Cortex of kidney (tissue), 1 donor: ENCODE data around the gene COQ10A.
A peak's percentile ranks its signal among the peaks of the same experiment; 100 is the strongest.

Source experiments
- DNase-seq: peaks from one replicate; lab custom pipeline; 2025; lab: John Stamatoyannopoulos, UW

Gene COQ10A

DNA sequence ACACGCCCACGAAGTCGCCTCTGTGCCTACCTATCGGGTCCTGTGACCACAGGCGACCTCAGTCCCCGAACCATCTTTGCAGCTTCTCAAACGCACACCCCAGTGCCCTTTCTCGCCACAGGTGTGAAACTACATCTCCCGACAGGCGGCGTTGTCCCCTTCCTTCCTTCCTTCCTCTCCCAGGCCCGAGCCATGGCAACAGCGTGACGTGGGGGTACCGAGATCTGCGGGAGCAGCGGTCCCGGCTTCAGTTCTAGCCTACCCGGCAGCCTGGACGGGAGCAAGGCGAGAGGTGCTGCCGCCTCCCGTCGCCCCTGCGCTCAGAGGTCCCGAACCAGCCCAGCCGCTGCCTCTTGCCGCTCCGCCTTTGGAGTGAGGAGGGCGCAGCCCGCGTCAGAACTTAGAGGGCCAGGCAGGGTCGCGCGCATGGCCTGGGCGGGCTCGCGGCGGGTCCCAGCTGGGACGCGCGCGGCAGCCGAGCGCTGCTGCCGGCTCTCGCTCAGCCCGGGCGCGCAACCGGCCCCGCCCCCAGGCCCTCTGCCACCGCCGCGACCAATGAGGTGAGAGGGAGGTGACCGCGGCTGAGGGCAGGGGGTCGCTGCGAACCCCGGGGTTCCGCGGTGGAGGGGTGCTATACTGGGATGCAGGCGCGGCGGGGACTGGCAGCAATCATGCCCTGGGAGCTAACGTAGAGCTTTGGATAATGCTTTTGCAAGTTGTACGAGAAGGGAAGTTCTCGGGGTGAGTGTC is at the start of gene COQ10A:
COQ10A (plus strand) TSS at position 250 of the 750 bp plus-strand sequence; CDS start at position 427, 177 bp downstream.
- DNase-seq: no peak

DNA sequence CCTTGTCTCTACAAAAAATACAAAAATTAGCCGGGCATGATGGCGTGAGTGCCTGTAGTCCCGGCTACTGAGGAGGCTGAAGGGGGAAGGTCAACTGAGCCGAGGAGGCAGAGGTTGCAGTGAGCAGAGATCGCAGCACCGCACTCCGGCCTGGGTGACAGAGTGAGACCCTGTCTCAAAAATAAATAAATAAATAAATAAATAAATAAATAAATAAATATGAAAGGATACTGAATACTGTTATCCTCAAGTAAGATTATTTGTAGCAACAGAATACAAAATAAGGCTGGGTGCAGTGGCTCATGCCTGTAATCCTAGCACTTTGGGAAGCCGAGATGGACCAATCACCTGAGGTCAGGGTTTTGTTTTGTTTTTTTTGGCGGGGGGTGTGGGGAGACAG is 46.9 kb upstream of the COQ10A start:
- DNase-seq: no peak

DNA sequence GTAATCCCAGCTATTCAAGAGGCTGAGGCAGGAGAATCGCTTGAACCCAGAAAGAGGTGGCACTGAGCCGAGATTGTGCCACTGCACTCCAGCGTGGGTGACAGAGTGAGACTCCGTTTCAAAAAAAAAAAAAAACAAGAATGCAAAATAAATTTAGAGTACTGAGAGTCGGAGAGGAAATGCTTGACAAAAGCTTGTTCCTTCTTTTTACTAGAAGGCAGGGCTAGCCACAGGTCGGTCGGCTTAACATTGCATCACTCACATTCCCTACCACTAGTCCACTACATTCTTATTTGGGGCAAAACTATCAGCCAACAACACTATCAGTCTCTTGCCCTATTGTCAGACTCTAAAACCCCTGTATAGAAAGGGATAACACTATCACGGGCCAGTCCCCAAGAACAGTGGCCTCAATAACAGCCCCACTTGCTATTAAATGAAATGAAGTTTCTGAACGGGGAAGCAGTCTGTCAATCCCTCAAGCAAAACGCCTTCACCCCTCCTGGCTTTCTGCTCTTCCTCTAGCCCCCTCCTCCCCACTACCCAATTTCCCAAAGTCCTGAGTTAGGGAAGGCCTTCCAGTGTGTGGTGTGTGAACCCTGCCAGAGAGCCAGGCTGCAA is 46.0 kb upstream of the COQ10A start:
- no peak for DNase-seq

DNA sequence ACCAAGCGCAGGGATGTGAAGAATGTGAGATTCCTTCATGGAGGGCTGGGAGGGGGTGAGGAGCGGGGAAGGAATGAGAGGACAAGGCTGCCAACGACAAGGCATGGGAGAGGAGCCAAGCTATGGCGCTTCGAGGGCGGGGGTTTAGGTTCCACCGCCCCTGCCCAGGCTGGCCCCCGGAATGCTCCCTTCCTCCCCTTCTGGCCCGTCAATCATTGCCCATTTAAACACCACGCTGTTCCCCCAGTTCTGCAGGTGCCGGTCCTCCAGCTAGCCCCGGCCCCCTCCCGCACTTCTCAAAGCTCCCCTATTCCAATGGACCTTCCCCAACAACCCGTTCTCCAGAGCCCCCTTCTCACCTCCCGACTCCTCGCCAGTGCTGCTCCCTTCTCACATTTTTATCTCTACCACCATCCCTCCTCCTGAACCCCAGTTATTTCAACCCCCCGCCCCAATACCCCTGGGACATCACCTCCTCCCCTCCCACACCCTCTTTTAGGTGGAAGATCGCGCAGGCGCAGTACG is 45.4 kb upstream of the COQ10A start:
- no peak for DNase-seq

DNA sequence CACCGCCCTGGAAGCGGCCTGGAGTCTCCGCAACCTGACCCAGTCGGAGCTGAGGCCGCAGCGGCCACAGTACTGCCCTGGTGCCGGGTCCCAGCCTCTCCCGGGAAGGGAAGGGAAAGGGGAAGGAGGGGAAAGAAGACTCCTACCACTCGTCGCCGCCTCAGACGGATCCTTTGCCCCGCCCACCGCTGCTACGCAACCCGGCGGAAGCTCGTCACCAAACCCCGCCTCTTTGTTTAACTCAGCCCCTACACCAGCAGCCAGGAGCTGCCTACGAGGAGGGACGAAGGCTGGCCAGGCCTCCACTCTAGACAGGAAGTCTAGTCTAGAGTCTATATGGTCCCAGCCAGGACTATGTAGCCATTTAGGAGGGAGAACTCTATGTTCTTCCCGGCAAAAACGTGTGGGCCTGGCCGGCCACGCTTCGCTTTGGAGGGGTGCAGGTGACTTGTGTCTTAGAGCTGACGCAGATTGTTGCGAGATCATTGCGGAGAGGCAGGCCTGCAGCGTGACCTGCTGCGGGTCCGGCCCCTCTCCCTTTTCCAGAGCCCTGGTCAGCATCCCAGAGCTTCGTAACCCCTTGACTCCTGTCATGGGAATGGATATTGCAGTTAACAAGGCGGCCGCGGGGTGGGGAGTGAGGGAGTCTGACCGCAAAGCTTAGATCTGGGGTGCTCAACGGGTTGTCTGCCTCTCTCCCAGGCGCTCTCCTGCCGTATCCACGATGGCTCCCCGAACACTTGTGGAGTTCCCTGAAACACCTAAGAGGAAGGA is 44.8 kb upstream of the COQ10A start, which contains the start of gene RNF41:
RNF41 (minus strand) TSS at position 166 of the 774 bp plus-strand sequence. CDS start 7,875 bp downstream, outside the sequence.
- DNase-seq: peak; percentile 53

DNA sequence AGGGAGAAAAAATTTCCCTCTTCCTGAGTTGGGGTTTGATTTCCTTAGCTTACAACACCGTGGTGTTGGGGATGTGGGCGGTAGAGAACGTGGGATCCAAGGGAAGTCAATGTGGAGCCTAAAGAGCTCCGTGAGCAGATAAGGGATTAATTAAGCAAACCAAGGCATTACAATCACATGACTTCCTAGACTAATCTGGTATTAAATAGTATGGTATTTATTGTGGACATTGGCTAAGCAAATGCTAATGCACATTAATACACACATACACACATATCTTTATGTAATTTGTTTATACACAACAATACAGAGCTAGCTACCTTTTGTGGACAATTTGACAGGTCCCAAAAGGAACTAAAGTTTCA is 44.2 kb upstream of the COQ10A start:
- DNase-seq: no peak

DNA sequence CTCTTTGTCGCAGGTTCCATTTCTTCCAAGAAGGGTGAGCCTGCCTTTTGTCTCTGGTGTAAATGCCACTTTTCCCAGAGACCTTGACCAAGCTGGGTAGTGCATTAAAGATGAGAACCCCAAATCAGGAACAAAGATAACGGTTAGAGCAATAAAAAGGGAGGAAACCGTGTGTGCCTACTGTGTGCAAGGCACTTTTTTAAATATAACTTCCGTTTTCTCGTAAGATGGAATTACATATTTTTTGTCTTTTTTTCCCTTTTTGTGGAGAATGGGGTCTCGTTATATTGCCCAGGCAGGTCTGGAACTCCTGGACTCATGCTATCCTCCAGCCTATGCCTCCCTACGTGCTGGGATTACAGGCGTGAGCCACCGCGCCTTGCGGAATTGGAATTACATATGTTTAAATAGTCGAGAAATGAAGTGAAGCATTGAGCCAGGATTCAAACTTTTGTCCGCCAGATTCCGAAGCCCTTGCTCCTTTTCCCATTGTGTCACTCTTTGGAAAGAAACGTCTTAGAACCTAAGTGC is 43.1 kb upstream of the COQ10A start:
- DNase-seq: no peak

DNA sequence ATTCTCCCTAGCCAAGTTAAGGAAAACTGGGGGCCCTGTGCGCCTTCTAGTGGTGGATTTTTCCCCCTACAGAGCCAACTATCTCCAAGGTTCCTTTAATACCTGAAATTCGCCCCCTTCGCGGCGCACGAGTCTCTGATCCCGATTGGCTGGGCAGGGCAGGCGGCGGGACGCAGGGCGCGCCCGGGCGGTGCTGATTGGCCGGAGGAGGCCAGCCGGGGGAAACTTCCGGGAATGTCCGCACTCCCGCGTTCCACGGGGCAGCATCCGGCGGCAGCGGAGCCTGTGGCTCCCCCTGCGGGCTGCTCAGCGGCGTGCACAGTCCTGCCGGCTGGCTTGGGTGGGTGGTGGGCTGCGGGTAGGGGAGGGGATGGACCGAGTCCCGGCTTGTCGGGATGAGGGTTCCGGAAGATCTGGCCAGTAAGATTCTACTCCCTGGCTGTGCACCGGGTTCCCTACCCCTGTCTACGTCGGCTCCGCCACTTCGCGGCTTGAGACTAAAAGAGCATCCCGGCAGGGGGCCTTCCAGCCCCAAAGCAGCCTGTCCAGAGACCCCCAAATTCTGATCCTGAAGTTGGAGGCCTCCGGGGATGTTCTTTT is 42.5 kb upstream of the COQ10A start, which contains the start of gene NABP2:
NABP2 (plus strand) TSS at position 241 of the 600 bp plus-strand sequence. CDS start 515 bp downstream, outside the sequence.
- peak; percentile 61 for DNase-seq

DNA sequence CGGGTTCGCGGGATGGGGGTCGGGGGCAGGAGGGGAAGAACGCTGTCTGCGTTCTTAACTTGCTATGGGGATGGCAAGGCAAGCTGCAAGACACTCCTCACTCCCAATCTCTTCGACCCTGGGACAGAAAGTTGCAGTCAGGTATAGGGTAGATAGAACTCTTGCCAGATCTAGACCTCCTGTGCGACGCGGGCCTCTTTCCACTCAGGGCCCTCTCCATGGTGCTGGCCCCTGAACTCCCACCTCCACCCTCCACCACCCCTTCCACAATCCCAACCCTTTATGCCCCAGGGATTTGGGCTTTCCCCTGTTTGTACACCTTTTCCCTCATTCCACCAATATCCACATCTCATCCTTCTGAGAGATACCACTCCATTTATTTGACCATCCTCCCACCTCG is 41.8 kb upstream of the COQ10A start:
- no peak for DNase-seq

DNA sequence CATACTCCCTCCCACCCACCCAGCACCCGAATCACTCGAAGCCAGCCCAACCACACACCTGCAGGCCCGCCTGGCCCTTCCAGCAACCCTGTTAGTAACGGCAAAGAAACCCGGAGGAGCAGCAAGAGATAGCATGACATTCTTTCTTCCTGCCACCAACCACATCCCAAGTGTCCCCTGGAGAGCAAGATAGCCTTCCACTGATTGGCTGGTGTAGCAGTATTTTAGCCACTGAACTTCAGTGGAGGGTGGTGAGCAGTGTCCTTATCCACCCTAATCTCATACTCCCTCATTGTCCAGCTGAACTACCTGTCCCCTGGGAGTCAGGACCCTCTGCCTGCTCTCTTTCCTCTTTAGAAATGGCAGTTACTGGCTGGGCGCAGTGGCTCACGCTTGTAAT is 37.7 kb upstream of the COQ10A start:
- no peak for DNase-seq

DNA sequence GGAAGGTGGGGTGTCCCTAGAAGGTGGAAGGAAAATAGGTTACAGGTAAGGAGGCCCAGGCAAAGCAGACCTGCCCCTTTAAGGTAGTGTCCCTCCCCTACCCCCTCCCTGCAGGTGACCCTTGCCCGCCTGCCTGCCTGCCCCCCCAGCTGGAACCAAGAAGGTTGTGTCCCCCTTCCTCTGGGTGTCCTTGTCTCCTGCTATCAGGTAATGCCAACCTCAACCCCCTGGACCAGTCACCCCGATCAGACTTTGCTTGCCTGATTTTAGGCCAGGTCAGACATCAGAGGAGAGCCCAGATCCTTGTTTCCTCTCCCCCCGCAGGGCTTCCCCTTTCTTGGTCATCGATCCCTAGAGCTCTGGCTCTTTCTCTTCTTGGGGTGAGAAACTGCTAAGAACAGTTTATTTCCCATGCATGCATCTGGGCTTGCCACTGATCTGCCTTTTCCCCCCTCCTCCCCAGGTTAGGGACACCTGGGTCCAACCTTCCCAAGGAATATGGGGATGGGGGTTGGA is 36.8 kb upstream of the COQ10A start, which contains the start of gene SLC39A5:
SLC39A5 (plus strand) TSS at position 136 of the 516 bp plus-strand sequence. CDS start 1,224 bp downstream, outside the sequence.
- no peak for DNase-seq

DNA sequence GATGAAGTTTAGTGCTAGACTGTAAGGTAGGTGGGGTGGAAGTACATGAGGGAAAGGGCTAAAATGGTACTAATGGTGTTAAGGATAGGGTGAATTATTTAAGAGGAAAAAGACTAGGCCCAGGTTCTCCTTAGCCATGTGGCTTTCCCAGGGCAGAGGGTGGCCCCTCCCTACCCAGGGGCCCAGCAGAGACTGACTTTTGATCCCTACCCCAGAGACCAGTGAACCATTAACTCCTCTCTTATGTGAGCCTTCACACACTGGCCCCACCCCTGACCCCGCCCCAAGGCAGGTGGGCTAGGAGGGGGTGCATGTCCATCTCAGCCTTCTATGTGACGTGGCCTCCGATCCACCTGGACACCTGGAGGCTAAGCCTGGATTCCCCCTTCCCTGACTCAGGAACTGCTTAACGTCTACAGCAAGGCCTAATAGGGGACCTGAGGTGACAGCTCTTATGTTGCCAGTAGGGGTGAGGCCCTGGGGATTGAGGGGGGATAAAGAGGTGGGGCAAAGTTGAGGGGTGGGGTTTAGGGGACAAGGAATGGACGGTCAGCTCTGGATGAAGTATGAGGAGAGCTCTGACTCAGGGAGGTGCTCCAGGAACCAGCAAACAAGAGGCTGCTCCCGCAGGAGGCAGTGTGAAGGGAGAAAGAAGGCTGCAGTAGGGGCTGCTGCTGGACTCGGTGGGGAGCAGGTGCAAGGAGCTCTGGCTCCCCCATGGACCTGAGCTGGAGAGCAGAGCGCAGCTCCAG is 36.1 kb upstream of the COQ10A start:
- DNase-seq: no peak

DNA sequence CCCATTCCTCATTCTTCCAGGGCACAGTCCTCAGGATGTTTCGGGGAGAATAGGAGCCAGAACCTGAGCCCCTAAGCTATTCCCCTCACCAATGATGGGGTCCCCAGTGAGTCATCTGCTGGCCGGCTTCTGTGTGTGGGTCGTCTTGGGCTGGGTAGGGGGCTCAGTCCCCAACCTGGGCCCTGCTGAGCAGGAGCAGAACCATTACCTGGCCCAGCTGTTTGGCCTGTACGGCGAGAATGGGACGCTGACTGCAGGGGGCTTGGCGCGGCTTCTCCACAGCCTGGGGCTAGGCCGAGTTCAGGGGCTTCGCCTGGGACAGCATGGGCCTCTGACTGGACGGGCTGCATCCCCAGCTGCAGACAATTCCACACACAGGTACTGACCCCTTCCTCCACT is 35.6 kb upstream of the COQ10A start:
- DNase-seq: no peak

DNA sequence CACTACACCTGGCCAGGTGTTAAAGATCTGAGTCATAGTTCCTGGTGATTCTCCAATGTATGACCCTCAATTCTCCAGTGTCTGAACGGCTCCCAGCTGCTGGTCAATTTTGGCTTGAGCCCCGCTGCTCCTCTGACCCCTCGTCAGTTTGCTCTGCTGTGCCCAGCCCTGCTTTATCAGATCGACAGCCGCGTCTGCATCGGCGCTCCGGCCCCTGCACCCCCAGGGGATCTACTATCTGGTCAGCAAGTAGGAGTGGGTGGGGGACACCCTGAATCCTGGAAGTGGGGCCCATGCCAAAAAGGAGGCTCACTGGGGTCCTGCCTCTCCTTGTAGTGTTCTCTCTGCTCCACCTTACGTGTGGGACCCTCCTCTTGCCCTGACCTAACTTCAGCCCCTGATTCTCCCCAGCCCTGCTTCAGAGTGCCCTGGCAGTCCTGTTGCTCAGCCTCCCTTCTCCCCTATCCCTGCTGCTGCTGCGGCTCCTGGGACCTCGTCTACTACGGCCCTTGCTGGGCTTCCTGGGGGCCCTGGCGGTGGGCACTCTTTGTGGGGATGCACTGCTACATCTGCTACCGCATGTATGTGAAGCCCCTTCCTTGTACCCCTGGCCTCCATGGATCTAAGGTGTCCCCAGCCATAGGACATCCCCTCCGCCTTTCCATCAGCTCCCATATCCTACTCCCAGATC is 31.9 kb upstream of the COQ10A start:
- no peak for DNase-seq

DNA sequence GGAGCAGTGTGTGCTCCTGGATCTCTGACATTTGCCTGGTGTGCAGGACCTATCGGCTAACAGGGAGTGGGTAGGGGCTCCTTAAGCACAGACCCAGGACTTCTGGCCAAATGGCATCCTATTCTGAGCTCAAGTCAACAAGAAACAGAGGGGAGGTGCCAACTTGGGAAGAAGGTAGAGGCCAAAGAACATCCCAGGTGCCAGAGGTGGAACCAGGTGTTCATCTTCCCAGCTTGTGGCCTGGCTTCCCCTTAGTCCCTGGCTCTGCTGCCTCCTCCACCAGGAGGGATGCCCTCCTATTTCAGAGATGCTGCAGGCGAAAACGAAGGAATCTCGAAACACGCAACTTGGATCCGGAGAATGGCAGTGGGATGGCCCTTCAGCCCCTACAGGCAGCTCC is 30.7 kb upstream of the COQ10A start:
- no peak for DNase-seq

DNA sequence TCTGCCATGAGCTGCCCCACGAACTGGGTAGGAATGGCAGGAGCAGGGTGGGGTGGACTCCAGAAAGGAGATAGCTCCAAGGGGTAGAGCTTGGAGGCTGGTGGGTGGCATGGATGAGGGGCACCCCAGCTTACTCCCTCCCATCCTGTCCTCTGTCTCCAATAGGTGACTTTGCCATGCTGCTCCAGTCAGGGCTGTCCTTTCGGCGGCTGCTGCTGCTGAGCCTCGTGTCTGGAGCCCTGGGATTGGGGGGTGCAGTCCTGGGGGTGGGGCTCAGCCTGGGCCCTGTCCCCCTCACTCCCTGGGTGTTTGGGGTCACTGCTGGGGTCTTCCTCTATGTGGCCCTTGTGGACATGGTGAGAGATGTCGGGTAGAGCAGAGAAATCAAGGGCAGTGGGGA is 29.8 kb upstream of the COQ10A start:
- no peak for DNase-seq

DNA sequence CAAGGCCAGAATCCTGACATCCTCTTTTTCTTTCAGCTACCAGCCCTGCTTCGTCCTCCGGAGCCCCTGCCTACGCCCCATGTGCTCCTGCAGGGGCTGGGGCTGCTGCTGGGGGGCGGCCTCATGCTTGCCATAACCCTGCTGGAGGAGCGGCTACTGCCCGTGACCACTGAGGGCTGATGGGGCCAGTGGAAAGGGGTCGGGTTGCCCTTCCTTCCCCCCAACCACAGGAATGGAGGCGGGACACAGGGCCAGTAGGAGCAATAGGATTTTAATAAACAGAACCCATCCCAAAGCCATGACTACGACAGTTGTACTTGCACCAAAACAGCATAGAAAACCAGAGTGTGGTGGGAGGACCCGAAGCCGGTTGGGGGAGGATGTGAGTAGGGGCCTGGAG is 29.2 kb upstream of the COQ10A start:
- DNase-seq: no peak

DNA sequence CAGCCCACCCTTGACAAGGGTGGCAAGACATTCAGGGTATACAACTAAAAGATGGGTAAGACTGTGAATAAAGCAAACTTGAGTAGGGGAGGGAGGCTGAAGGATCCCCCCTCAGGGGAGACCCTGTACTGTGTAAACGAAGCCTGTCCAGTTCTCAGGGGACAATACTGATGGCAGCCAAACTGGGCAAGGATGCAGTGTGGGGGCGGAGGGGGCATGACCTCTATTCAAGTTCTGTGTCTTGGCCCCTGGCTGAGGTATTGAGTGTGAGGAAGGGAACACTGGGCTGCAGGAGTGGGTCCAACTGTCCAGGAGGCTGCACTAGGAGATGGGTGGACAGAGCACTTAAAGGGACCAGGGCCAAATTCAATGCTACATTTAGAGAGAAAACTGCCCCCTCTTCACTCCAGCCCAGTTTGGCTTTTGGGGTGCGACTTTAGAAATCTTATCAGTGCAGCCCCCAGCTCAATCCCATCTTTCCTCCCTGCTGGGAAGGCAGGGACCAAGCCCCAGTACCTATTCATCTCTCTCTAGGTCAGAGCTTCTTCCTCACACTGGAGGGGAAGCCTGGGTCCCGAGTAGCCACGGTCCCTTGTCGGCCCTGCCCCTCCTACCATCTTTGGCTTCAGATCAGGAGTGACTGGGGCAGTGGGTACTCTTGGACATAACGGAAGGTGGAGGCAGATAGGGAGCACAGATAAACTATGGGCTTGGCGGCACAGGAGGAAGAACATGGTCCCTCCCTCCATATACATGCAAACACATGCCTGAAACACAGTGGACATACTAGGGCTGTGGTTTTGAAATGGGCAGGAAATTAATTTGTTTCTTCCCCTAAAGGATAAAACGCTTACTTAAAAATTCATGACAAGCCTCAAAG is 25.1 kb upstream of the COQ10A start:
- no peak for DNase-seq

DNA sequence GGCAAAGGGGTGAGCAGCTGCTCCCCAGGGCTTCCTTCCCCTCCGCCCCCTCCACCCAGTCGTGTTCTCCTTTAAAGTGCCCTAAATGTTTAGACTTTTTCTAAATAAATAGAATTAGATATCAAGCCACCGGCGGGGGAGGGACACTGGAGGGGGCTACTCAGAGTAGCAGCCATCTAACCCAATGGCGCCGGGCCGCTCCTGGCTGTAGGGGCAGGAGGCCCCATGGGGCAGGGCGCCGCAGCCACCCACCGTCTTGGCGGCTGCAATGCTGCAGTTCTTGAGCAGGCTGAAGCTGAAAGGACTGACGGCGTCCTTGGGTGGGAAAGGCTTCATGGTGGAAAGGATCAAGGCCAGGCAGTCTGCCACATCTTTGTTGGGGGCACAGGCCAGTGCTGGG is 23.8 kb upstream of the COQ10A start:
- DNase-seq: no peak
